Activated CD8-positive, alpha-beta T cell treated with anti-CD3 and anti-CD28 coated beads, Interleukin-2, amount 10 ng/mL, durations not matched to agents 7 days and 5 days (primary cell): ENCODE results near the gene PLA2G2D. TPM values are rescaled to one million over a fixed set of nuclear protein-coding genes. Genes with fewer than 3 reads are reported as not detected.
"Not testable (repeated sequence)": the region's sequence is repeated elsewhere in the genome, so short reads cannot be mapped to it uniquely, and the experiment has no call there.

Experiments
- ATAC-seq: fragments of 150-1000 bp; cut with Tn5 transposase; one replicate; pipeline ENCODE4 v1.10.0; 2021; ENCODE audit warnings: moderate library complexity
- CTCF ChIA-PET: fragments of 350-600 bp; sonication (Branson Sonifier 250); formaldehyde crosslinking; loops from one replicate; lab custom pipeline; 2021; ENCODE audit warnings: antibody characterized with exemption; lab: Charles Lee
- POLR2A ChIA-PET: fragments of 350-600 bp; sonication (Branson Sonifier 250); formaldehyde crosslinking; loops from one replicate; lab custom pipeline; 2021; ENCODE audit warnings: antibody characterized with exemption; lab: Charles Lee
- DNase-seq: peaks from one replicate; pipeline ENCODE4 v3.0.0-alpha.2; 2020
- H3K27ac Mint-ChIP-seq: one replicate; pipeline ENCODE4 v1.8.0; 2021; ENCODE audit warnings: mild to moderate bottlenecking, mixed read lengths
- H3K27me3 Mint-ChIP-seq: one replicate; pipeline ENCODE4 v1.8.0; 2021; ENCODE audit warnings: low read depth, mixed read lengths
- H3K36me3 Mint-ChIP-seq: one replicate; pipeline ENCODE4 v1.8.0; 2021; ENCODE audit warnings: low read depth, mixed read lengths
- H3K4me1 Mint-ChIP-seq: one replicate; pipeline ENCODE4 v1.8.0; 2021; ENCODE audit warnings: low read depth, mixed read lengths
- H3K4me3 Mint-ChIP-seq: one replicate; pipeline ENCODE4 v1.8.0; 2021; ENCODE audit warnings: mild to moderate bottlenecking, mixed read lengths
- H3K9me3 Mint-ChIP-seq: one replicate; pipeline ENCODE4 v1.8.0; 2022; ENCODE audit warnings: mixed read lengths; ENCODE audit not compliant: insufficient read depth
- total RNA-seq, 2 experiments: library from RNA; stranded (reverse); gene quantifications; one replicate each; pipeline ENCODE4 v1.2.3, GENCODE V29; 2021

The PLA2G2D gene
- total RNA-seq, 2 experiments from 2014 or later: not detected

GRCh38 chr1:20141466-20141865, 22.1 kb upstream of the PLA2G2D start:
- Mint-ChIP-seq H3K4me1 (no peaks in the 10 kb centered on the region), H3K27ac (no peak overlapping the region), H3K36me3 (no peaks in the 10 kb centered on the region), H3K4me3 (no peak overlapping the region), H3K9me3 (no peaks in the 10 kb centered on the region), H3K27me3 (peaks cover 4% of the 10 kb centered on the region)
- ChIA-PET POLR2A (no interaction called here), CTCF (no interaction called here)
- ATAC-seq (no peak), DNase-seq (no peak)

DNA sequence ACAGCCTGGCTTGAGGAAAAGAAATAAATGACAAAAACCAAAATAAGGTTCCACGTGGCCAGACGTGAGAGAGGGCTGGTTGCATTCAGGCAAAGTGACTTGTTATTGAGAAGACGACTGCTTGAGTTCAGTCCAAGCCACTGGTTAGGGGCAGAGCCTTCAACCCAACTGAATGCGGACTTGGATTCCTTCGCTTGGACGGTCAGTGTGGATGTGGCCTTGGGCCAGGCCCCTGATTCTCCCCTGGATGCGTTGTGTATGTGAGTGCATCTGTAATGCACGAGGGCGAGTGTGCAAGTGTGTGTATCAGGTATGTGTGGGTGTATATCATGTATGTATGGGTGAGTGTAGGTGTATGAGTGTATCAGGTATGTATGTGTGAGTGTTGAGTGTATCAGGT, 21.7 kb upstream of the PLA2G2D start:
- H3K4me1 Mint-ChIP-seq: no peaks in the 10 kb centered on the region
- DNase-seq (no peak), ATAC-seq (no peak)
- ChIA-PET POLR2A (no interaction called here), CTCF (no interaction called here)
- no peak overlapping the region for H3K4me3 Mint-ChIP-seq
- H3K27me3 Mint-ChIP-seq: peaks cover 7% of the 10 kb centered on the region
- no peak overlapping the region for H3K27ac Mint-ChIP-seq
- no peaks in the 10 kb centered on the region for H3K9me3 Mint-ChIP-seq
- H3K36me3 Mint-ChIP-seq: no peaks in the 10 kb centered on the region

DNA sequence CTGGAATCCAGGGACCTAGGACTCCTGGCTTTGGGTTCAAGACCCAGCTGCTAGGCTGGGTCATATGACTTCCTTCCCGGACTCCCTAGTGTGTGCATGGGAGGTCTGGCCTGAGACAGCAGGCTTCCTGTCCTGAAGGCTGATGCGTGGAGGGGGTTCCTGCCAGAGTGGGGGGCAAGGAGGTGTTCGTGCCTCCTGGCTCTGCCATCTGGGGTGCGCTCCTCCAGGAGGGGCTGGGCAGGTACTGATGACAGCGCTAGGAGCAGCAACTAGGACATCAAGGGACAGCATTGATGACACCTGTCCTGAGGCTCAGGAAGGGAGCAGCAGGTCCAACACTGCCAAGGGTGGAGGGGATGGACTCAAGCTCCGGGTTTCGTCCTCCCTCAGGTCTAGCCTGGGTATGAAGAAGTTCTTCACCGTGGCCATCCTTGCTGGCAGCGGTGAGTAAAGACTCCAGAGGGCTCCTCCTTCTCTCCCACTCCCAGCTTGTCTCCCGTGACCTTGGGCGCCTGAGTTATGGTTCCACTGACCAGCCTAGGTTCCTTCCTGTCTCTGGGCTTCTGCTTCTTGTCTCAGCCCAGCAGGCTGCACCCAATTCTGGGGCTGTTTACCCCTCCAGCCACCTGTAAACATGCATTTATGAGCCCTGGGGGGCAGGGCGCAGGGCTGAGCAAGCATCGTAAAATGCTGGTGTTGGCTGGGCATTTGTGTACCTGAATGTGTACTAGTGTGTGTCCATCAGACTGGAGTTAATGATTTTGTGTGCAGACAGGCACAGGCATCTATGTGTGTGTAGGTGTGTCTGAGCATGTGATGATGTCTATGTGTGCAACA, 20.7 kb upstream of the PLA2G2D start:
- DNase-seq (no peak), ATAC-seq (no peak)
- ChIA-PET POLR2A (no interaction called here), CTCF (no interaction called here)
- H3K27ac Mint-ChIP-seq: no peak overlapping the region
- no peak overlapping the region for H3K4me3 Mint-ChIP-seq
- H3K36me3 Mint-ChIP-seq: no peaks in the 10 kb centered on the region
- H3K4me1 Mint-ChIP-seq: no peaks in the 10 kb centered on the region
- H3K27me3 Mint-ChIP-seq: peaks cover 11% of the 10 kb centered on the region
- H3K9me3 Mint-ChIP-seq: no peaks in the 10 kb centered on the region

DNA sequence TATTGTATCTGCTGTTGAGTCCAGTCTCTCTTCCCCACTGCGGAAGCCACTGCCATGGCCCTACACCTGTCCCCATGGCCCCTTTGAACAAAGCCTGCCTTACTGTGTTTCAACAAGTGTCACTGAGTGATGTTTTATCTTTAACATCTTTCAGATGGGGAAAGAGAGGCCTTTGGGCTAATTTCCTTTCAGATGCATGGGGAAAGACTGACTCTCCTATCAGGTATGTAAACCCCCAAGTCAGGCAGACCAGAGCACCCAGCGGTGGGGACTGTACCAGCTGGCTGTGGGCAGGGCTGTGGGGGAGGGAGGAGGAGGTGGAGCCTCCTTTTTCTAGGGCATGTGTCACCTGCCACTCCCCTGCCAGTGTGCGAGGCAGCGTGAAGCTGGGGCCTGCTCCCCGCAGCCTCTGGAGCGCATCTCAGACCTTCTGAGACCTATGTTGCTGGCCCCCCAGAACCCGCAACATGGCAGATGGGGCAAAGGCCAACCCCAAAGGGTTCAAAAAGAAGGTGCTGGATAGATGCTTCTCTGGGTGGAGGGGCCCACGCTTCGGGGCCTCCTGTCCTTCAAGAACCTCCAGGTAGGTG, 19.7 kb upstream of the PLA2G2D start, which contains the start of gene PLA2G2F:
PLA2G2F (plus strand) TSS at position 363 of the 590 bp plus-strand sequence; CDS start at position 468, 105 bp downstream.
- Mint-ChIP-seq H3K27ac (no peak within 1 kb of the TSS), H3K4me3 (no peak within 1 kb of the TSS), H3K9me3 (no peaks in the 10 kb centered on the region), H3K4me1 (no peaks in the 10 kb centered on the region), H3K27me3 (peaks cover 15% of the 10 kb centered on the region), H3K36me3 (no peaks in the 10 kb centered on the region)
- POLR2A ChIA-PET: no interaction called here
- CTCF ChIA-PET: no interaction called here
- DNase-seq: no peak
- no peak for ATAC-seq

GRCh38 chr1:20138346-20138745, 19.0 kb upstream of the PLA2G2D start:
- CTCF ChIA-PET: no interaction called here
- H3K27ac Mint-ChIP-seq: no peak overlapping the region
- POLR2A ChIA-PET: no interaction called here
- no peaks in the 10 kb centered on the region for H3K4me1 Mint-ChIP-seq
- H3K36me3 Mint-ChIP-seq: no peaks in the 10 kb centered on the region
- no peak for ATAC-seq
- no peak for DNase-seq
- no peak overlapping the region for H3K4me3 Mint-ChIP-seq
- H3K27me3 Mint-ChIP-seq: peaks cover 20% of the 10 kb centered on the region
- no peaks in the 10 kb centered on the region for H3K9me3 Mint-ChIP-seq

- ChIA-PET POLR2A (no interaction called here), CTCF (no interaction called here)
- ATAC-seq (no peak), DNase-seq (no peak)
- Mint-ChIP-seq H3K27me3 (peaks cover 23% of the 10 kb centered on the region), H3K9me3 (no peaks in the 10 kb centered on the region), H3K4me3 (no peak overlapping the region), H3K36me3 (no peaks in the 10 kb centered on the region), H3K27ac (no peak overlapping the region), H3K4me1 (no peaks in the 10 kb centered on the region)
Measured at GRCh38 chr1:20137604-20138003, 18.3 kb upstream of the PLA2G2D start.

DNA sequence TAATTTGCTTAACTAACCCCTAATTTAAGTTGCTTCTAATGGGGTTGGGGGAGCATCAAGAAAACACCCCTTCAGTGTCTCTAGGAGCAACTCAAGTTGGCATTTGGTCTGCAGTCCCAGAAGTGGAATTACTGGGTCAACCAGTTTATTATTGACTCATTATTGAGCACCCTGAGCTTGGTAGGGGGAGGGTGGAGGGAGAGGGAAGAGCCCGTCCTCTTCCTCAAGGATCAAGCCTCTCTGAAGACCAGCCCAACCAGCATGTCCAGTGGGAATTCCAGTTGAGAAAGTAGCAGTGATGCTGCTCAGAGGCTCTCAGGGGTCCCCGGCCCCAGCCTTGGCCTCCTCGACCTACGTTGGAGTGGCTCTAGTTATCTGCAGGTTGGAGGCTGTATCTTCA, 17.7 kb upstream of the PLA2G2D start:
- Mint-ChIP-seq H3K4me3 (no peak overlapping the region), H3K9me3 (no peaks in the 10 kb centered on the region), H3K27ac (no peak overlapping the region), H3K36me3 (no peaks in the 10 kb centered on the region), H3K27me3 (peaks cover 26% of the 10 kb centered on the region), H3K4me1 (no peaks in the 10 kb centered on the region)
- ATAC-seq (no peak), DNase-seq (no peak)
- ChIA-PET POLR2A (no interaction called here), CTCF (no interaction called here)

- Mint-ChIP-seq H3K27ac (no peak overlapping the region), H3K4me3 (no peak overlapping the region), H3K36me3 (no peaks in the 10 kb centered on the region), H3K9me3 (no peaks in the 10 kb centered on the region), H3K27me3 (peaks cover 28% of the 10 kb centered on the region), H3K4me1 (no peaks in the 10 kb centered on the region)
- DNase-seq (no peak), ATAC-seq (no peak)
- ChIA-PET POLR2A (no interaction called here), CTCF (no interaction called here)
Measured at GRCh38 chr1:20136249-20136648, 16.9 kb upstream of the PLA2G2D start.

GRCh38 chr1:20134995-20135394, 15.7 kb upstream of the PLA2G2D start:
- Mint-ChIP-seq H3K27ac (no peak overlapping the region), H3K4me3 (no peak overlapping the region), H3K9me3 (no peaks in the 10 kb centered on the region), H3K36me3 (no peaks in the 10 kb centered on the region), H3K4me1 (no peaks in the 10 kb centered on the region), H3K27me3 (peaks cover 28% of the 10 kb centered on the region)
- POLR2A ChIA-PET: no interaction called here
- ATAC-seq (no peak), DNase-seq (no peak)
- CTCF ChIA-PET: no interaction called here

GRCh38 chr1:20130518-20130917, 11.2 kb upstream of the PLA2G2D start:
- H3K9me3 Mint-ChIP-seq, H3K36me3 Mint-ChIP-seq, H3K4me3 Mint-ChIP-seq, H3K27ac Mint-ChIP-seq, DNase-seq, POLR2A ChIA-PET, H3K4me1 Mint-ChIP-seq, ATAC-seq, CTCF ChIA-PET: not testable (repeated sequence)
- peaks cover 18% of the 10 kb centered on the region for H3K27me3 Mint-ChIP-seq

- H3K4me1 Mint-ChIP-seq: no peaks in the 10 kb centered on the region
- no peak overlapping the region for H3K4me3 Mint-ChIP-seq
- ChIA-PET CTCF (interaction anchor here (0.6 kb wide), 1 partner anchor 151 kb away, joined by 3 read pairs; no protein-coding TSS in a partner anchor), POLR2A (no interaction called here)
- H3K27me3 Mint-ChIP-seq: peaks cover 5% of the 10 kb centered on the region
- H3K36me3 Mint-ChIP-seq: no peaks in the 10 kb centered on the region
- no peak overlapping the region for H3K27ac Mint-ChIP-seq
- ATAC-seq (no peak), DNase-seq (no peak)
- no peaks in the 10 kb centered on the region for H3K9me3 Mint-ChIP-seq
Measured at GRCh38 chr1:20126806-20127440, 7.6 kb upstream of the PLA2G2D start.
